CD4-positive, alpha-beta T cell treated with Interleukin-10 for 1 hour (primary cell): ENCODE measurements around the gene VWF.

Experiments used
- DNase-seq: peaks from one replicate; pipeline ENCODE4 v3.0.0-alpha.2; 2020

VWF gene

GRCh38 chr12:6056406-6057240 is 67.8 kb downstream of the VWF start:
- peak; percentile 14 for DNase-seq

- no peak for DNase-seq
Observed at GRCh38 chr12:6053541-6053940, 70.9 kb downstream of the VWF start.

GRCh38 chr12:6052940-6053329 is 71.5 kb downstream of the VWF start:
- no peak for DNase-seq

GRCh38 chr12:6052206-6052939 is 72.1 kb downstream of the VWF start:
- DNase-seq: no peak

- no peak for DNase-seq
Observed at GRCh38 chr12:6049992-6050391, 74.5 kb downstream of the VWF start.

GRCh38 chr12:6049587-6049986 is 74.9 kb downstream of the VWF start:
- DNase-seq: no peak

- no peak for DNase-seq
Observed at GRCh38 chr12:6047249-6048237, 76.9 kb downstream of the VWF start.

- no peak for DNase-seq
Observed at GRCh38 chr12:6046511-6047180, 77.8 kb downstream of the VWF start.

GRCh38 chr12:6045438-6045837 is 79.0 kb downstream of the VWF start:
- no peak for DNase-seq

GRCh38 chr12:6044082-6044481 is 80.4 kb downstream of the VWF start:
- DNase-seq: no peak

- DNase-seq: no peak
Observed at GRCh38 chr12:6042446-6042845, 82.0 kb downstream of the VWF start.

GRCh38 chr12:6041891-6042290 is 82.6 kb downstream of the VWF start:
- no peak for DNase-seq

GRCh38 chr12:6040815-6041214 is 83.7 kb downstream of the VWF start:
- DNase-seq: no peak

GRCh38 chr12:6039894-6040601 is 84.4 kb downstream of the VWF start:
- DNase-seq: peak; percentile 60

- DNase-seq: peak; percentile 54
Observed at GRCh38 chr12:6038160-6038559, 86.3 kb downstream of the VWF start.

GRCh38 chr12:6037459-6037858 is 87.0 kb downstream of the VWF start:
- no peak for DNase-seq

- no peak for DNase-seq
Observed at GRCh38 chr12:6036509-6036908, 88.0 kb downstream of the VWF start.

GRCh38 chr12:6034596-6034995 is 89.9 kb downstream of the VWF start:
- DNase-seq: no peak

- no peak for DNase-seq
Observed at GRCh38 chr12:6033546-6033945, 90.9 kb downstream of the VWF start.

- DNase-seq: no peak
Observed at GRCh38 chr12:6032726-6033125, 91.7 kb downstream of the VWF start.

GRCh38 chr12:6031001-6031400 is 93.5 kb downstream of the VWF start:
- DNase-seq: no peak

GRCh38 chr12:6030081-6030480 is 94.4 kb downstream of the VWF start:
- DNase-seq: no peak
